IPS-NIHi11 (cell line): ENCODE results near the gene BRD3.
A peak's percentile ranks its signal among the peaks of the same experiment; 100 is the strongest.

Experiments
- DNase-seq: peaks from one replicate; pipeline ENCODE4 v3.0.0; 2012; ENCODE audit warnings: mixed read lengths, low spot score

Gene BRD3

GRCh38 chr9:134066913-134067851 is 644 bp downstream of the BRD3 start:
- peak; percentile 79 for DNase-seq

DNA sequence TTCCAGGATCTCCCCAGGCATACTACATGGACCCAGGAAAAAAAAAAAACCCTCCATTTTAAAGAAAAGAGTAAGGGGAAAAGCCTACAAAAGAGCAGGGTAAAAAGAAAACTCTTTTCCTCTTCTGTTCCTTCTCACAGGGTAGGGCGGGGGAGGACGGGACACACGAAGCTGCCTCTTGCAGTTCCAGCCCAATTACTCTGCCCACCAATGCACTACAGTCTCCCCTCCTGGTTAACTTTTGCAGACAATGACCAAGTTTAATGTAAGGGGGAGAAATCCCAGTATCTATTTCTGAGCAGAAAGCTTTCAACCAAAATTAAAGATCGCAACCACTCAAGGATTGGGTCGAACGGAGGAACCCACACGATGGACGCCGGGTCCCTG is 1.3 kb downstream of the BRD3 start:
- peak; percentile 19 for DNase-seq

- DNase-seq = peak; percentile 23
Measured at GRCh38 chr9:134065612-134066419, 2.0 kb downstream of the BRD3 start.

- peak; percentile 4 for DNase-seq
Measured at GRCh38 chr9:134064711-134065110, 3.1 kb downstream of the BRD3 start.

- peak; percentile 1 for DNase-seq
Measured at GRCh38 chr9:134063571-134064450, 4.0 kb downstream of the BRD3 start.

DNA sequence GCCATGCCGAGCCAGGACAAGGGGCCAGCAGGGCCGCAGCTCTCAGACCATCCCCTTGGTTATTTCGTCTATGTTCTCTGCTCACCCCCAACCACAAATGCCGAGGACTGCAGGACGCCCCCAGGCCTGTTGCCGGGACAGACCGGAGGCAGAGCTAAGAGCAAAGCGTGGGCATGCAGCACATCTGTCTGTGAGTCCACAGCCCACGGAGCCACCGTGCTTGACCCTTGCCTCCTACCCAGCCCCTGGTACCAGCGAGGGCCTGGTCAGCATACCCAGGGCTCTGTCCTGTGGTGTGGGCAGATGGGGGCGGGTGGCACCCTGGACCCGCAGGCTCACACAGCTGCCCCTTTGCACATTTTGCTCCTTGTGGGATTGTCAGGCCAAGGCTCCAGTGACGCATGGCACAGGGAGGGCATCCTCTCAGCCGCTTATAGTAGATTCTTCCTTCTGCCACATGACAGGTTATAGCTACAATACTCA is 4.7 kb downstream of the BRD3 start:
- DNase-seq = peak; percentile 2

- DNase-seq = no peak
Measured at GRCh38 chr9:134062461-134063087, 5.3 kb downstream of the BRD3 start.

DNA sequence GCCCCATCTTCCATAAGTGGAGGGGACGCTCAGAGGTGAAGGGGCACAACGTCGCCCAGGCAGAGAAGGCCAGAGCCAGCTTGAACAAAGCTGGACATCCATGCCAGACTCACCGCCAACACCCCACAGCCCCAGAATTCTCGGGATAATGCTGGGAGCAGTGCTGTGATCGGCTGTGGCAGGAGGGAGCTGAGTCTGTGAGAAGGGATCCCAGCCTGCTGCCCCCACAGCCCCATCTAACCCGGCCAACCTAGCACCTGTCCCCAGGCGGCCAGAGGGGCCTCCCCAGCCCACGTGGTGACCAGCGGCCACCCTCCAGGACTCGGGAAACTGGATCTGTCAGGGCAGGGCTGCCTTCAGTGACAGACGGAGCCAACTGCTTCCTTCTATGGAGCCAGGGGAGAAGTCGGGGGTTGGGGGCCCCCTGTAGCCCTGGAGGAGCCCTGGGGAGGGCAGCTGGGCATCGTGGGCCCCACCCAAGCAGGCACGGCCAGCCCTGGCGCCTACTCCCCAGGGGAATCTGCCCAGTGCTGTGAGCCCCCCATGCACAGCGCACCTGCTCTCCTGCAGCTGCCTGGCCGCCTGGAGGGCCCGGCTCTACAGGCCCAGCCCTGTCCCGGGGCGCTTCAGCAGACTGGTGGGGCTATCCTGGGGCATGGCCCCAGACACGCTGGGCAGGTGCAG is 6.0 kb downstream of the BRD3 start:
- peak; percentile 17 for DNase-seq

DNA sequence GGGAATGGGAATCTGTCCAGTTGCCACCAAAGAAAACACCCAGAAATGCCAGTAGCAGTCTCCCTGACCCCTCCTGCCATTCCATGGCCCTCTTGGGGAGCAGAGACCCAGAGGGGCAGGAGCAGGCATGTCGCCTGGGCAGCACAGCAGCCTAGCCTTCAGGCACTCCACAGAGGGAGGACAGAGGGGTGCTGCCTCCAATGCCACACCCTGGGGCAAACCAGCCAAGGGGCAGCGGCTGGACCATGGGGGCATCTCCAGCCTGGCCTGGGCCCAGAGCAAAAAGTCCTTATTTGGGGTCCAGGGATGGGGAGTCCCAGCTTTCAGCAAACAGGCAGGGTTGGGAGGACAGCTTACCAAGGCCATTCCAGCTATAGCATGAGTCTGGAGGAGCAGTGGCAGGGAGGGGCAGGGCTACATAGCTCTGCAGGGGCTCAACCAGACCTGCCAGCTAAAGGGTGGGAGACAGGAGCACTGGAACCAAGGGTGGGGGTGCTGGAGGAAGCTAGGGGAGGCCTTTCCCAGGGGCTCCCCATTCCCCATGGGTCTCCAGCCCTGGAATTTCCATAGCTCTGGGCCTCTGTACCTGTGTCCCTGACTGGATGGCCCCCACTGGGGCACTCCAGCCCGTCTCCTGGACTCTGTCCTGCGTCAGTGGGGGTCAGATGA is 6.7 kb downstream of the BRD3 start:
- peak; percentile 4 for DNase-seq

- peak; percentile 3 for DNase-seq
Measured at GRCh38 chr9:134060546-134060945, 7.3 kb downstream of the BRD3 start.

DNA sequence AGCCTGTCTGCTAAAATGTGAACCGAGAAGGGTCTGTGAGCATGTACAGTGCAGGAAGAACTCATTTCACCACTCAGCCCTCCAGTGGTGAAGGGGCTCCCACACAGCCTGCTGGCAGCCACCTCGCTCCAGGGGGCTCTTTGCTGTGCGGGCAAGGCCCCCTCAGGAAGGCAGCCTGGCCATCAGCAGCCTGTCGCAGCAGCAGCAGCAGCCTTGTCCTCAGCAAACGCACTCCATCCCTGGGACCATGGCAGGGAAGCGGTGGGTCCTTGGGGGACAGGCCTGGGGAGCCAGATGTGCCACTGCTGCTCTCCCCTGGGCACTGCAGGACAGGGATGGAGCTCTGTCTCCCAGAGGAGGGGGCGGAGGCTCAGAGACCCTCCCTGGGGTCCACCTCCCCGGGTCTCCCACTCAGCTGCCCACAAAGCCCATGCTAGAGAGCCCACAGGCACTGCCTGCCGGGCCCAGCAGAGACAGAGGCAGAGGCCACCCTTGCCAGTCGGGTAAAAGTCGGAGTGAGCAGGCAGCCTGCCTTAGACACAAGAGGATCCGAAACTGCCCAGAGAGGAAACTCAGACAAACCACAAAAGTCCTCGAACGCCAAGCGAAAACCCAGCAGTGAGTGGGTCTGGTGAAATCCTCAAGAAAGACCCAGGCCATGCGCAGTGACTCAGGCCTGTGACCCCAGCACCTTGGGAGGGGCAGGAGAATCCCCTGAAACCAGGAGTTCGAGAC is 8.0 kb downstream of the BRD3 start:
- peak; percentile 28 for DNase-seq

GRCh38 chr9:134059188-134059641 is 8.6 kb downstream of the BRD3 start:
- DNase-seq = peak; percentile 6

DNA sequence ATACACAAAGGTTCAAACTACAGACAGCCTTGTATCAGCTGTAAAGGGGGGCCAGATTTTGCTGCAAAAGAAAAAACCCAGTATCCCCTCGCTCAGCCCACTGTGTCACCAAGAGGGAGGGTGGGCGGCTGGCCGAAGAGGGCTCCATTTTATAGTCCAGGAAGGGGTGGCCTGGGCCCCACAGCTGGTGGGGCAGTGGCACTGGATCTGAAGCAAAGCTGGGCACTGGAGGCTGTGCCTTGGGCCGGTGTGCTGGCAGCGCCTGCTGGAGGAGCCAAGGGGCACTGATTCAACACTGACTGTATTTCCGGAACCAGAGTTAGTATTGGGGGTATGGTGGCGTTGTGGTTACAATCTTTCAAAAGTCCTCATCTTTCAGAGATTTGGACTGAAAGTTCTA is 9.1 kb downstream of the BRD3 start:
- DNase-seq = peak; percentile 7

GRCh38 chr9:134057751-134058701 is 9.8 kb downstream of the BRD3 start:
- peak; percentile 23 for DNase-seq

DNA sequence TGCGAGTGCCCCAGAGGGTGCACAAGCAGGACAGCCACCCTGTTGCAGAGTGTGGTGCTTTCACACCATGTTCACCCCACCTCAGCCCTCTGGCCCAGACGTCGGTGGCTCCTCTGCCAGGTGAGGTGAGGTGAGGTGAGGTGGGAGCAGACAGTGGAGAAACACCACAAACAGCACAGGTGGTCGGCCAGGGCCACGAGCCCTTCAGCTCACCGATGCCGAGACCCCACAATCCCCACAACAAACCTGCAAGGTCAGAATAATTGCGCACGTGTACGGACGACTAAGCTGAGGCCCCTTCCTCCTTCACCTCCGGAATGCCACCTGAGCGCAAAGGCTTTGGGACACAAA is 10.5 kb downstream of the BRD3 start:
- no peak for DNase-seq

GRCh38 chr9:134056483-134057306 is 11.1 kb downstream of the BRD3 start:
- DNase-seq = peak; percentile 33

DNA sequence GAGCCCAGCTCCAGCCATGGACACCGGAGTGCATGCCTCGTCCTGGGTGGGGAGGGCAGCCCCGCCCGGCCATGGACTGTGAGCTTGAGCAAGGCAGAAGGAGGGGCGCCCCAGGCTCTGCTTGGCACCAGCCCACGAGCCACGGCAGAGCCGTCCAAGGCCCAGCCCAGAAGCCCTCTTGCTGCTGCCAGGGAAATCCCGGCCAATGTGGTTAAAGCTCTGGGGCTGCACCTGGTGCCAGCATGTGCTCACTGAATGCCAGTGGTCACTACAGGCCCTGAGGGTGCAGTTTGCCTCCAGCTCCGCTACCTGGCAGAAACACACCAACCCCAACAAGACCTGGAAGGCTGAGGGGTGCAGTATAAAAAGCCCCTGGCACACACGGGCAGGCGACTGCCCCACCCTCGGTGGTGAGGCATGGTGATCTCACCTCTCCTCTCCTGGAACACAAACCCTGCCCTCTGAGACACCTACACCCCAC is 11.8 kb downstream of the BRD3 start:
- peak; percentile 48 for DNase-seq
